Left lobe of liver (tissue), 2 donors: ENCODE data around the gene CD7. TPM values are rescaled to one million over a fixed set of nuclear protein-coding genes. Genes with fewer than 3 reads are reported as not detected.

ENCODE experiments used
- ATAC-seq: fragments of 200-7000 bp; cut with Tn5 transposase; one replicate; pipeline ENCODE4 v1.9.1; 2020; ENCODE audit warnings: mild to moderate bottlenecking, moderate library complexity
- DNase-seq: peaks from one replicate; pipeline ENCODE4 v3.0.0-alpha.2; 2020; ENCODE audit warnings: low spot score
- total RNA-seq: library from RNA; stranded (reverse); gene quantifications from one replicate; pipeline ENCODE4 v1.2.1, GENCODE V29; 2021
- donor health status: DM: no; HTN: no; CAD: no; lungs with moderate emphysema.
- donor health status: DM: no; HTN: yes; CAD: no.

Gene CD7
- total RNA-seq, 1 donor from 2014 or later: 1.4 TPM

DNA sequence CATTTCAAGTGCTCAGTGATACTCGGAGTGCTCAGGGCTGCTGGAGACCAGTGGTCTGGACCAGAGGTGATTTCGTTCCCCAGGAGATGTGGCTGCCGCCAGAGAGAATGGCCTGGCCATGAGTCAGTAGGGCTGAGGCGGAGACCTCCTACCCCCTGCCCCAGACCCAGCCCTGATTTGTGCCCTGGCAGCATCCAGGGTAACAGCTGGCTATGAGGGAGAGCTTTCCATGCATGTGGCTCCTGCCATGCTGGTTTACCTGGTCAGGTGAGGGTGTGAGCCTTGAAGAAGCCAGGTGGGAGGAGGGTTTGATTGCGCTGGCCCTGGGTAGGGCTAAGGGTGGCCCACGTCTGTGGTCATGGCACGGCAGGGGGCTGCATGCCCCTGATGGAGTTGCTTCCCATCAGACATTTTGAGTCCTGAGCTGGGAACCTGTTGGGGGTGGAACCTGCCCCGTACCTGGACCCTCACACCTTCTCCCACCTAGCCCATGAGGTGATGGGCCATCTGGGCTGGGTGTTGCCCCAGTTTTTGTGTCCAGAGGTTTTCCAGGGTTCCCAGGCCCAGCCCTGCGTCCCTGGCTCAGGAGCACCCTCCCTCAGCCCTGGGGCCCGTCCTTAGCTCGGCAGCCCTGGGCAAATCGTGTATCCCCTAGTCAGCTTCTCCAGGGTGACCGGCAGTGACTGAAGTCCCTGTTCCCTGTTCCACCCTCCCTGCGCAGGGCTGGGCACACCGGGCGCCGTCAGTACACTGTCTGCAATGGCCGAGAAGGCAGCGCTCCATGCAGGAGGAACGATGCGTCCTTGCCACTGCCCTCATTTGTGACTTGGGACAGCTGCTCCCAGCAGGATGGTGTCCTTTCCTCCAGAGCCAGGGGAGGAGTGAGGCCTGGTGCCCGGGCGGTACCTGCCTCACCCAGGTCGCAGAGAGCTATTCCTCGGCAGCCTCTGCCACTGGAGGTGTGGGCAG is 34.9 kb downstream of the CD7 start:
- no peak for ATAC-seq
- no peak for DNase-seq

DNA sequence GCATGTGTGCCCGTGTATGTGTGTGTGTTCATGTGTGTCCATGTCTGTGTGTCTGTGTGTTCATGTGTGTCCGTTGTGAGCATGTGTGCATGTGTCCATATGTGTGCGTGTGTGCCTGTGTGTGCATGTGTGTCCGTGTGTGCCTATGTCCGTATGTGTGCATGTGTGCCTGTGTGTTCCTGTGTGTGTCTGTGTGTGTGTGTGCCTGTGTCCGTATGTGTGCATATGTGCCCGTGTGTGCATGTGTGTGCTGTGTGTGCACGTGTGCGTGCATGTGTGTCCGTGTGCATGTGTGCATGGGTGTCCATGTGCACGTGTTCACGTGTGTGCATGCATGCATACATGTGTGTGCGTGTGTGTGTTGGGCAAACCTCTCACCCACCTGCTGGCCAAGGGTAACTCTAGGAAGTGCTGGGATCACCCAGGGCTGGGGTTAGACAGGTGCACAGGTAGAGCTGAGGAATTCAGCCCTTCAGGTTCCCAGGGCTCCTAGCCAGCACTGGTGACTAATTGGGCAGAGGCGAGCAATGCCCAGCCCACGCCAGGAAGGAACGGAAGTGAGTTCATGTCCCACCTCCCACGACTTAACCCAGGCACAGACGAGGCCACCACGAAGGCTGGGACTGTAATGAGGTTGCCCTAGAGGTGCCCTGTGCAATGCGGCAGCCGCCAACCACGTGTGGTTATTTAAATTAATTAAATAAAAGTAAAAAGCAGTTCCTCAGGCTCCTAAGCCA is 35.7 kb downstream of the CD7 start:
- no peak for ATAC-seq
- DNase-seq: no peak

DNA sequence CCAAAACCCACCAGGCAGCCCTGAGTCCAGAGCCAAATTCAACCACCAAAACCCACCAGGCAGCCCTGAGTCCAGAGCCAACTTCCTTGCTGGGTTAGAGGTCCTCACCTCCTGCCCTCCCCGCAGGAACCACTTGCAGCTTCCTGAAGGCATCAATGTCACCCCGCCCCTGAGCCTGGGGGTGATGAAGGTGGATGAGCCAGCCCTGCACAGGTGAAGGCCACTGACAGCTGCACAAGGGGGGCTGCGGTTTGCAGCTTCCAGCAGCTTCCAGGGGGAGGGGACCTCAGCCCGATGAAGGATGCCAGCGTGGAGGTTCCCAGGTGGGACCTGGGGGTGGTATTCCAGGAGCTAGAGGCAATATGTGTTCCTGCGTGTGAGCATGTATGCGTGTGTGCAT is 36.3 kb downstream of the CD7 start:
- DNase-seq: no peak
- no peak for ATAC-seq

DNA sequence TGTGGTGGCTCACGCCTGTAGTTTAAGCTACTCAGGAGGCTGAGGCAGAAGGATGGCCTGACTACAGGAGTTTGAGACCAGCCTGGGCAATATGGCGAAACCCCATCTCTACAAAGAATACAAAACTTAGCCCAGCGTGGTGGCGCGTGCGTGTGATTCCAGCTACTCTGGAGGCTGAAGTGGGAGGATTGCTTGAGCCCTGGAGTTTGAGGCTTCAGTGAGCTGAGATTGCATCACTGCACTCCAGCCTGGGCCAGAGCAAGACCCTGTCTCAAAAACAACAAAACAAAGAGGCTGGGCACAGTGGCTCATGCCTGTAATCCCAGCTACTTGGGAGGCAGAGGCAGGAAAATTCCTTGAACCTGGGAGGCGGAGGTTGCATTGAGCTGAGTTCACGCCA is 36.9 kb downstream of the CD7 start:
- DNase-seq (no peak), ATAC-seq (no peak)

DNA sequence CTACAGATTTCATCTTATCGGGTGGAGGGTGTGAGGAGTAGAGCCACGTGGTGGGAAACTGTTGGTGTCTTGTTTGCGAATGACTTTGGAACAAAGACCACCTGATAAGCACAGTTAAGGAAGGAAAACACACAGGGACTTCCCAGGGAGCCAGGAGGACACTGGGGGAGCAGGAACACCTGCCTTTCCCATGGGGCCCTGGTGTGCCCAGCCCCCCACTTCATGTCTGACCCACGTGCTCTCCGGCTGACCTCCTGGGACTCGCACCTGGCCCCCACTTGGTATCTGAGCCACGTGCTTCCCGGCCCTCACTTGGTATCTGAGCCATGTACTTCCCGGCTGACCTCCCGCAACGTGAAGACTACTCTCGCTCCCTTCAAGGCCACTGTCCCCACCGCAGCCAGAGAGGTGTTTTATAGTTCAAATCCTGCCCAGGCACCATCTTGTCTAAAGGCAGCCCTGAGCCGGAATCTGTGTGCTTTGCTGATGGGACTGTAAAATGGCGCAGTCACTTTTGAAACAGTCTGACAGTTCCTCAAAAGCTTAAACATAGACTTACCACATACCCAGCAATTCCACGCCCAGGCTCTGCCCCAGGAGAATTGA is 38.5 kb downstream of the CD7 start:
- no peak for ATAC-seq
- DNase-seq: no peak

DNA sequence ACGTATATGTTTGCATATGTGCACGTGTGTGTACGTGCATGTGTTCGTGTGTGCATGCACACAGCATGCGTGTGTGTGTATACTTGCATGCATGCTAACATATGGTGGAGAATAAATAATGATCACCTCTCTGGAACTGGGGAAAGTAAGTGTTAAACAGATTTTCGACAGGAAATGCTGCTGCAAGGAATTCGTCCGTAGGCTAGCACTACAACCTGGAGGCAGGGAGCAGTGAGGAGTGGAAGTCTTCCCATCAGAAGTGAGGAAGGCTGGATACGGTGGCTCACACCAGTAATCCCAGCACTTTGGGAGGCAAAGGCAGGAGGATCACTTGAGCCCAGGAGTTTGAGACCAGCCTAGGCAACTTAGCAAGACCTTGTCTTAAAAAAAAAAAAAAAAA is 39.1 kb downstream of the CD7 start:
- DNase-seq (no peak), ATAC-seq (no peak)

DNA sequence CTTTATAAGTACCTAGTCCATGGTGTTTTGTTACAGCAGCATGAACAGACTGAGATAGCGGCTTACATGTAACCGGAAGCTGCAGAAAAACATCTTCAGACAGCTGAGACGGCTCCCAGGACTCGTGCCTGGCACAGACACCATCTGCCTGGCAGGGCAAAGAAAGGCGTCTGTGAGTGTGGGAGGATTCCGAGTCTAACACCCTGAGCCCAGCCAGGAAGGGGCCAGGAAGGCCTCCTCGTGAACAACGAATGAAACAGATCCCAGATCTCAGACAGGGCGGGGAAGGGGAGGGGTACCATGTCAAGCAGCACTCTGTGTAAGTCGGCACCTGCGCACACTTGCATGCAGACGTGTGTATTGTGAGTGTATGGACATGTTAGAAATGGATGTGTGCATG is 39.6 kb downstream of the CD7 start:
- ATAC-seq: no peak
- DNase-seq: no peak

DNA sequence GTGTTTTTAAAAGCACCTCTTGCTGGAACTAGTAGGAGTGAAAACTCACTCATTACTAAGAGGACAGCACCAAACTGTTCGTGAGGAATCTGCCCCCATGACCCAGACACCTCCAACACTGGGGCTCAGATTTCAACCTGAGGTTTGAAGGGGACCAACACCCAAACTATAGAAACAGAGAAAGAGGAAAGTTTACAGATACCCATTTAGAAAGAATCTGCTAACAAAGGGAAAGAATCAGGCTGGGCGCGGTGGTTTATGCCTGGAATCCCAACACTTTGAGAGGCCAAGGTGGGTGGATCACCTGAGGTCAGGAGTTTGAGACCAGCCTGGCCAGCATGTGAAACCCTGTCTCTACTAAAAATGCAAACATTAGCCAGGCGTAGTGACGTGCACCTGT is 40.5 kb downstream of the CD7 start:
- DNase-seq (no peak), ATAC-seq (no peak)

DNA sequence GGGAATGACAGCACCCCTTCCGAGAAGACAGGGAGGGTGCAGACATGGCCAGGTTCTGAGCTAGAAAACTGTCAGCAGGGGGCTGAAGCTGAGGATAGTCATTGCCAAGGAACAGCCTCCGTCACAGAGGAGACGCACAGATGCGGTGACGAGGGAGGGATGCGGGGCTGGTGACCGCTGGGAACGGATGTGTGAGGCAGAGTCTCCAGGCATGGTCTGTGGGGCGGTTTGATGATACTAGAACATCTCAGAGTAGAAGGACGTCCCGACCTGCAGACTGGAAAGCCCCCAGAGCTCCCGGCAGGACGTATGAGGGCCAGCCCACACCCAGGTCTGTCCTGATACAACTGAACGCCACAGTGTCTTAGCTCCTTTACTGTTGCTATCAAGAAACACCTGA is 42.1 kb downstream of the CD7 start:
- ATAC-seq (no peak), DNase-seq (no peak)

DNA sequence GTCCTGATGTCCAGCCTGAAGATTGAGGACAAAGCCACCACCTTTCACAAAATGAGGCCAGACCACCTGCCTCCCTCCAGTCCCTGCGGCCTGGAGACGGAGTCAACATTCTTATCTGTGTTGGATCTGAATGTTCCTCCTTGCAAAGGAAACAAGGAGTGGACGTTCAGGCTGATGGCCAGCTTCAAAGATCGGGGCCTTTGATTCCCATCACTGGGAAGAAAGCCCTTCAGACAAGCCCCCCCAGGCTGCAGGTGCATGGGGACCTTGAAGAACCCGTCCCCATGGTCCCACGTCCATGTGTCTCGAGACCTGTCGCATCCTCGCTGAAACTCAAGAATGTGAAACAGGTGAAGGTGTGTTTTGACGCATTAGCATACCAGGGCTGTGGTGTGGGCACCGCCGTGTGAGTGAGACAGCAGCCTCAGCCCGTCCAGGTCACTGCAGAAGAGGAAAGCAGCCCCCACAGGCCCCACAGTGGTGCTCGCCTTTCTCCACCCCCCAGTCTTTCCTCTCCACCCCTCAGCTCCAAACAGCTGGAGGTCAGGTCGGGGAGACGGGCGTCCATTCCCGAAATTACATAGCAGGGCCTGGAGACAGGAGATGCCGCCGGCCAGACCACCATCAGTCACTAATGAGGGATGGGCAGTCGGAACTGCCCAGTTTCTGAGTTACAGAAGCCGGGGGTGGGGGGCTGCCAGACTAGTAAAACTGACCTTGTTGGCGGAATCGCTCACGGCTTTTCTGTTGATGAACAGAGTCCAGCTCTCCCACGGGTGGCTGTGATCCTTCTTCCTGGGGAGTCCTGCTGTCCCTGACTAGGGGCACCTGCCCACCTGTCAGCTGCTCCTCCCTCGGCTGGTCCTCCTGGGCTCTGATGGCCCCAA is 43.0 kb downstream of the CD7 start:
- ATAC-seq (no peak), DNase-seq (no peak)

DNA sequence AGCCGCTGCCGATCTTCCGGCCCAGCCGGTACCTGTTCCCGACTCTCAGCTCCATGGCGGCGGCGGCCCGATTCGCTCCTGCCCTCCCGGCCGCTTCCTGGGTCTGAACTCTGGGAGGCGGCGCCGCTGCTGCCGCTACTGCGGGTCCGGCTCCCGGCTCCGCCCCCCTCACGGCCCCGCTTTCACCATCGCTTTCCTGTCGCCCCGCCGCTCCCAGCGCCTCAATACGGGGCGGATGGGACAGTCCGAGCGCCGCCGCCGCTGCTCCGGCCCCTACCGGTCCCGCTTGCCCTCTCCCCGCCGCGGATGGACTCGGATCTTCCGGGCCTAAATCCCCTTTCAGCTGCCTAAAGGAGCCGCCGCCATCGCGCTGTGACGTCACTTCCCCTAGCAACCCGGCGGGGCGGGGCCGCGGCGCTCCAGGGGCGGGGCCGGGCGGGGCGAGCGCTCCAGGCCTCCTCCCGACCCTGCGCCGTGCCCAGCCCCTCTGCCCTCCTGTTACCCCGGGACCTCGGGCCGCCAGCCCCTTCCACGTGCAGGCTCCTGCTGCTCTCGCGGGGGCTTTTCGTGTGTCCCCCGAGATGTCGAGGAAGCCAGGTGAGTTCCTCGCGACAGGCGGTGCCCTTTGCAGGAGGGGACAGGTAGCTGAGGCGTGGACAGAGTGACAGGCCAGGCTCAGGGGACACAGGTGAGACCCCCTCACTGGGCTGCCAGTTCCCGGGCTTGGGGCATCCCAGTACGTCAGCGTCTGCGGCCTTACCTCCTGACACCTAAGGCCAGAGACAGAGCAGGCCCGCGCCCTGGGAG is 43.9 kb downstream of the CD7 start, which contains the start of gene CSNK1D:
Gene CSNK1D, minus strand, starts transcription at position 374 of the 807 bp plus-strand sequence. Its CDS starts 319 bp downstream, at position 55.
- ATAC-seq (peak; percentile 92), DNase-seq (peak; percentile 92)

DNA sequence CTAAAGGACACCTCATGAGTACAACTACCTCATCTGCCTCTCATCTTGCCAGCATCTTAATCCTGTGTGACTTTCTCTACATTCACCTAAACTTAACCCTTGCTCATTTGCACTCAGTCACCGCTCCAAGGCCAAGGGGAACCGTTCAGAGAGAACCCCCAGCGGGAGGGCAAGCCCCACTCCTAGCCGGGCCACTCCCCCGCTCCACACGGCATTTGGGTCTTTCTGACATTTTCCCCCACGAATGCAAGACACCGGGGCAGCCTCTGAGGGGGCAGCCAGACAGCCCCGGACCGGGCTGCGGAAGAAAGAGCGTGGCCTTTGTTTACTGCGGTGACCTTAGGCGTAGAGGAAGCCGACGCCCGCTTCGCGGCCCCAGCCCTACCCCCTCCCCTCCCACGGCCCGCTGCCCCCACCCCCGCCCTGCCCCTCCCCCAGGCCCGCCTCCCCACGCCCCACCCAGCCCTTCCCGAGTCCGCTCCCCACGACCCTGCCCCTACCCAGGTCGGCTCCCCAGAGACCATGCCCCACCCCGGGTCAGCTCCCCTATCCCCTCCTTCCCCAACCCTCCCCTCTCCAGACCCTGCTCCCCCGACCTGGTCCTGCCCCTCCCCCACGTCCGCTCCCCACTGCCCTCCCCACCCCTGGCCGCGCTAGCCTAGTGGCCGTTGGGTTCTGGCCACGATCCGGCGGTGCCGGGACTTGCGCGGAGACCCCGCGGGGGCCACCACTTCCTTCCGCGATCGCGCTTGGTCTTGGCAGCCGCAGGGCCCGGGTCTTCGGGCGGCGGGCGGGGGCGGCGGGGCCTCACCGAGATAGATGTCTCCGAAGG is 44.7 kb downstream of the CD7 start:
- peak; percentile 38 for ATAC-seq
- DNase-seq: peak; percentile 65

DNA sequence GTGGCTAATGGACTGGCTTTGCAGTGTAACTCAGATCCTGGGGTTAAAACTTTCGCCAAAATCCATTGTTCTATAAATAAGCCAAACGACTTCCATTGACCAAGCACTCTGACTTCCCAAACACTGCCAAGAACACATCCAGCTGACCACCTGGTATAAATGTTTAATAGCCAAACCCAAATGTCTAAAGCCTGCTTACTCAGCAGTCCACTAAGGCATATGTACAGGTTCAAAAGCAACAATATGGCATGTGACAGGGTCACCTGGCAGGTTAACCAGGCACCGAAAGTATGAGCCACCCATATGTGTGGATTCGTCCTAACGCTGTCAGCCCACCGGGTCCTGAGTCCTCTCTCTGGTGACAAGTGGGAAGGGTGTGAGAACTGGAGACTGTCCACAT is 46.0 kb downstream of the CD7 start:
- DNase-seq: no peak
- ATAC-seq: no peak

DNA sequence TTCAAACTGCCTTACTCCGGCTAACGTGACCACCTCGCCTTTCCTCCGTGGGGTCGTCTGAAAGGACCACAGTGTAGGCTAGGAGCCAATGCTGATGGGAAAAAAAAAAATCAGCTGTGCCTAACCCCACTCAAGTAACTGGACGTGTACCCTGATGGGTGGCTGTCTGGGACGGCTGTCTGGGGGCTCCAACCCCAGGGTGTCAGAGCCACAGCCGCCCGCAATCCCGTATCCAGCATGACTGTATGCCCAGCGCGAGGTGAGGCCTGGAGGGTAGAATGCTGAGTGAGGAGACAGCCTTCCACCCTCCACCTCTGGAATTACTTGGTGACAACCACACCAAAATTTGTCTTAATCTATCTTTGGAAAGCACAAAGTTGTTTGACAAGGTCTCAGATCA is 46.8 kb downstream of the CD7 start:
- DNase-seq: no peak

DNA sequence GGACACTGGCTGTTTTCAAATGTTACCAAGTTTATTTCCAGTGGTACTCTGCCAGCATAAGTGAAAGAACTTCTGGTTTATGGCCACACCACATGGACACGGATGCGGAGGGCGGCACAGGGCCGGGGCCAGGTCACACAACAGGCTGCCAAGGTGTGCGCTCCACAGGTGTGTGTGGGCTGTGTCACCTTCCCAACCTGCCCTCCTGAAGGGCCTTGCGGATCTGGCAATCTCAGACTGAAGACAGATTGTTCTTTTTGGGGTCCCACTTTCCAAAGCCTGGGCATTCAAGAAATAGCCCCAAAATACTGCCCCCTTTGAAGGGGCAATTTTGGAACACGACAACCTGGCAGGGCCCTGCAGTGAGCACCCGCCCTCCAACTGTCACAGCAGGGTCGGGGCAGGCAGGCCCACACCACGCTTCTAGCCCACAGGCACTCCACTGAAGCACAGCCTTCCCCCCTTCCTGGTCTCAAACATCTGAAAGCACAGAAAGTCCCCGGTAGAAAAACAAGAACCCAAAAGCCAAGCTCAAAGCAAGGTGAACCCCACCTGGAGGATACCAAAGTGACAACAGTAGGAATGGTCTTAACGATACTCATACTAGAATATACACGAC is 47.4 kb downstream of the CD7 start:
- ATAC-seq (no peak), DNase-seq (no peak)

More for the DNA sequence above, 46.8 kb downstream of the CD7 start:
- no peak for ATAC-seq

DNA sequence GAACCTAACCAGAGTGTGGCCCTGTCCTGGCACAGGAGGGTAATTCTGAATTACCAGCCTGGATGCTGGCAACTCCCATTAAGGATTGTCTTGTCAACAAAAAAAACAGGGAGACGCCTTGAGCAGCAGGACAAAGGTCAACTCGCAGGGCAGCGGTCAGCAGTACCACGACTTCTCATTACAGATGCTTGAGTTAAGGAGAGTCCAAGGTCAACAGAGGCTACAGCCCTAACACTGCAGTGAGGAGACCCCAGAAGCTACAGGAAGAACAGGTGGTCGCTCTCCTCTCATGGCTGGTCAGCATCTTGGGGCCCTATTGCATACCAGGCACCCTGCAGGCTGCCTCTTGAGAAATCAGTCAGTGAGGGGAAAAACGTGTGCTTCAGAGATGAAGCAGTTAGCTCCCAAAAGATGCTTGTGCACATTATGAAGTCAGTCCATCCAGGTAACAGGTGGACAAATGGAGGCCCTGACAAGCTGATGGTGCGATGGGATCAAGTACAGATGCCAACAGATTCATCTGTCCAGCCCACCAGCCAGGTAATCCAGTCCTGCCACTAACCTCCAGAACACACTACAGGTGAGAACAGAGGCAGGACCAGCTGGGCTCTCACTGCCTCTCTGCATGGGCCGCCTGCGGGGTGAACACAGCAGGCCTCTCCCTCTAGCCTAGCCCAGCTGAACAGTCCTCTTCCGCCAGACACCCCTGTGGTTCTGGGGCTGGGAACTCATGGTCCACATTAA is 48.1 kb downstream of the CD7 start:
- ATAC-seq: no peak
- no peak for DNase-seq

DNA sequence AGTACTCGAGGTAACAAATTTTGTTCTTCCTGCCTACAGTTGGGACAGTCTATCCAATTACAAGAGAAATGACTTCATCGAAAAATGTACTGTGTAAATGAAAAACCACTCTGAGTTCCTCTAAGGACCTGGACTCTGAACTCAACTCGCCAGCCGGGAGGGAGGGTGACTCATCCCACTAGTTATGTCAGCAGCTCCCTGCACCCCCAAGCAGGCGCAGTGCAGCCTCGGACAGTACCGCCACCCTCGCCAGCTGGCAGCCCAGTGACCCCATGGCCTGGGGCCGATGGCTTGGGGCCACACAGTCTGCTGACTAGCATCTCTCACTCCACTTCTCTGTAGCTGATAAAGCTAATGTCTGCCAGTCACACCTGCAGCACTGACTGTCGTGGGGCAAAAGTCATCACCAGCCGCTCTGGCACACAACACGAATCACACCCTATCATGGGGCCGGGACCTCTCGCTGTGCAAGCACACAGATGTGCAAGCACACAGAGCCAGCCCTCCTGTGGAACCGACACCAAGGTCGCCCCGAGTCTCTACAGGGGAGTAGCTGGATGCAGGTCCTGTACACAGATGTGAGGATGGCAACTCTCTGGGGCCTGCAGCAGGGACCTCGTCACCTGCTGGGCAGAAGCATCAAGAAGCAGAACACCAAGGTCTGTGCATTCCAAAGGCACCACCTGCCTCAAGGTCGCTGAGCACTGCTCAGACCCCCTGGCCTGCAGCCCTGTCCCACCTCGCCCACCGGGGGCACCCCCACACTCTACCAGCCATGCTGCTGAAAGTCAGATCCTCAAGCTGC is 49.6 kb downstream of the CD7 start:
- peak; percentile 87 for ATAC-seq
- peak; percentile 99 for DNase-seq
